Inflammatory macrophage treated with lipopolysaccharide for 4 hours (primary cell): ENCODE results near the gene OLFML1.
A peak's percentile ranks its signal among the peaks of the same experiment; 100 is the strongest.
"Not testable (repeated sequence)": the region's sequence is repeated elsewhere in the genome, so short reads cannot be mapped to it uniquely, and the experiment has no call there.

Experiments used
- DNase-seq: peaks from one replicate; pipeline ENCODE4 v3.0.0-alpha.2; 2020

Gene OLFML1

GRCh38 chr11:7513234-7514098 is 28.2 kb downstream of the OLFML1 start, which contains the start of gene PPFIBP2:
Gene PPFIBP2 (plus strand): TSS chr11:7513999. CDS start chr11:7549476, 35,477 bp downstream.
- DNase-seq: peak; percentile 80

- peak; percentile 44 for DNase-seq
These were observed 28.8 kb downstream of the OLFML1 start for GRCh38 chr11:7514099-7514591.

GRCh38 chr11:7515447-7515886 is 30.2 kb downstream of the OLFML1 start:
- DNase-seq: no peak

GRCh38 chr11:7516475-7516874 is 31.2 kb downstream of the OLFML1 start:
- no peak for DNase-seq

- DNase-seq: not testable (repeated sequence)
These were observed 32.4 kb downstream of the OLFML1 start for GRCh38 chr11:7517743-7518142.

- no peak for DNase-seq
These were observed 33.7 kb downstream of the OLFML1 start for GRCh38 chr11:7518811-7519562.

GRCh38 chr11:7520011-7520942 is 35.0 kb downstream of the OLFML1 start:
- DNase-seq: no peak

GRCh38 chr11:7520981-7521487 is 35.7 kb downstream of the OLFML1 start:
- DNase-seq: peak; percentile 81

- peak; percentile 74 for DNase-seq
These were observed 36.8 kb downstream of the OLFML1 start for GRCh38 chr11:7522121-7522520.

GRCh38 chr11:7522546-7522945 is 37.2 kb downstream of the OLFML1 start:
- DNase-seq: no peak

- peak; percentile 72 for DNase-seq
These were observed 38.3 kb downstream of the OLFML1 start for GRCh38 chr11:7523416-7524210.

GRCh38 chr11:7524462-7525235 is 39.3 kb downstream of the OLFML1 start:
- DNase-seq: peak; percentile 61

GRCh38 chr11:7525424-7525823 is 40.1 kb downstream of the OLFML1 start:
- DNase-seq: no peak

- DNase-seq: no peak
These were observed 41.7 kb downstream of the OLFML1 start for GRCh38 chr11:7527029-7527428.

- DNase-seq: no peak
These were observed 43.3 kb downstream of the OLFML1 start for GRCh38 chr11:7528514-7529049.

GRCh38 chr11:7530013-7530640 is 44.8 kb downstream of the OLFML1 start:
- DNase-seq: peak; percentile 40

- peak; percentile 91 for DNase-seq
These were observed 45.7 kb downstream of the OLFML1 start for GRCh38 chr11:7531011-7531410.

- DNase-seq: no peak
These were observed 47.3 kb downstream of the OLFML1 start for GRCh38 chr11:7532405-7533145.
